HepG2 (cell line): ENCODE data around the gene PTRH2. TPM values are rescaled to one million over a fixed set of nuclear protein-coding genes. Genes with fewer than 3 reads are reported as not detected.

Experiments
- ATAC-seq: fragments of 200-7000 bp; cut with Tn5 transposase; 3 replicates; pipeline ENCODE4 v1.9.1; 2020; ENCODE audit warnings: mild to moderate bottlenecking, moderate library complexity
- BruUV-seq: library from RNA; stranded (reverse); fragments of 400-500 nt; replicated peaks from 2 replicates; lab custom pipeline; 2021; lab: Mats Ljungman, UMichigan
- CTCF ChIA-PET: fragments of 300-600 bp; formaldehyde crosslinking; extraction: SDS; loops from one replicate; lab custom pipeline; 2021; ENCODE audit warnings: low total read pairs, inconsistent platforms, low intra/inter-chr PET ratio; lab: Yijun Ruan, JAX
- POLR2A ChIA-PET: fragments of 350-600 bp; sonication (Branson Sonifier 250); formaldehyde crosslinking; loops from one replicate; lab custom pipeline; 2020; ENCODE audit warnings: antibody characterized with exemption, inconsistent platforms; lab: Yijun Ruan, JAX
- DNase-seq: peaks from one replicate; pipeline ENCODE4 v3.0.0-alpha.2; 2015; ENCODE audit warnings: low spot score
- FAIRE-seq: peaks from 3 replicates; lab custom pipeline; 2011; peaks lifted over from hg19 to GRCh38; lab: Jason Lieb, UNC
- H2AFZ ChIP-seq: one replicate; pipeline ENCODE4 v1.6.1; 2011; ENCODE audit warnings: low read length, inconsistent platforms
- H3K27ac ChIP-seq: fragments of 300-600 bp; 3 replicates; pipeline ENCODE4 v1.8.0; 2011; ENCODE audit warnings: mixed run types, mild to moderate bottlenecking, mixed read lengths, low read length, inconsistent platforms; ENCODE audit not compliant: insufficient read depth; ENCODE audit errors: extremely low read length
- H3K27me3 ChIP-seq, 2 experiments: fragments of 200-600 bp in 1 of 2; 2 replicates in 1 of 2; 3 replicates in 1 of 2; pipeline versions ENCODE4 v1.6.0 to v1.8.0; 2011; ENCODE audit warnings: low read length in 2 of 2, mild to moderate bottlenecking in 2 of 2, moderate library complexity in 2 of 2, inconsistent platforms in 1 of 2; ENCODE audit not compliant: insufficient read depth in 2 of 2, control insufficient read depth in 1 of 2
- H3K36me3 ChIP-seq, 2 experiments: fragments of 200-600 bp in 1 of 2; replicated peaks in 1 of 2; 2 replicates in 1 of 2; 3 replicates in 1 of 2; pipeline versions ENCODE4 v1.5.1 to v1.8.0; 2011; ENCODE audit warnings: low read length in 2 of 2, inconsistent platforms in 1 of 2; ENCODE audit not compliant: insufficient read depth in 2 of 2, control insufficient read depth in 1 of 2
- H3K4me1 ChIP-seq: 2 replicates; pipeline ENCODE4 v1.5.1; 2012; ENCODE audit warnings: low read length, inconsistent platforms; ENCODE audit not compliant: insufficient read depth
- H3K4me2 ChIP-seq: 2 replicates; pipeline ENCODE4 v1.6.0; 2011; ENCODE audit warnings: low read depth, low read length, inconsistent platforms
- H3K4me3 ChIP-seq, 3 experiments: fragments of 200-600 bp in 1 of 3; sonication (generic), shearing (Covaris generic) in 1 of 3; replicated peaks in 1 of 3; 2 replicates each; pipeline ENCODE4 v1.5.1; 2011 to 2016; ENCODE audit warnings: low read length in 3 of 3, inconsistent platforms in 2 of 3, low read depth in 2 of 3, mild to moderate bottlenecking in 2 of 3, control low read depth in 1 of 3, mixed read lengths in 1 of 3; ENCODE audit not compliant: insufficient read depth in 1 of 3
- H3K79me2 ChIP-seq: one replicate; pipeline ENCODE4 v1.6.1; 2011; ENCODE audit warnings: low read length, inconsistent platforms; ENCODE audit not compliant: insufficient read depth
- H3K9ac ChIP-seq: 2 replicates; pipeline ENCODE4 v1.6.0; 2011; ENCODE audit warnings: mild to moderate bottlenecking, low read depth, low read length, inconsistent platforms; ENCODE audit not compliant: insufficient read depth
- H3K9me3 ChIP-seq: 2 replicates; pipeline ENCODE4 v1.5.1; 2012; ENCODE audit warnings: mild to moderate bottlenecking, low read length
- H4K20me1 ChIP-seq: 2 replicates; pipeline ENCODE4 v1.6.0; 2011; ENCODE audit warnings: inconsistent platforms, mild to moderate bottlenecking, low read length, moderate library complexity; ENCODE audit not compliant: insufficient read depth
- AGO2 ChIP-seq: fragments of 200-400 bp; formaldehyde crosslinking; optimal IDR thresholded peaks from 2 replicates; pipeline ENCODE3; 2017; ENCODE audit warnings: mild to moderate bottlenecking, low read depth, low read length, moderate library complexity
- HMG20B ChIP-seq: conservative IDR thresholded peaks from 2 replicates; pipeline ENCODE4 v1.6.1; 2016; ENCODE audit warnings: missing genetic modification reagents, missing compliant biosample characterization
- PAF1 ChIP-seq: IDR thresholded peaks from 2 replicates; pipeline ENCODE4 v1.6.1; 2016; ENCODE audit warnings: missing genetic modification reagents, missing compliant biosample characterization
- POLR2AphosphoS5 ChIP-seq: IDR thresholded peaks from 2 replicates; pipeline ENCODE4 v1.6.1; 2012; ENCODE audit warnings: low read depth, low read length
- POLR2G ChIP-seq: fragments of 200-400 bp; formaldehyde crosslinking; IDR thresholded peaks from 2 replicates; pipeline ENCODE4 v1.6.1; 2018; ENCODE audit warnings: mild to moderate bottlenecking, low read depth, low read length, moderate library complexity
- TBL1XR1 ChIP-seq: fragments of 150-350 bp; IDR thresholded peaks from 2 replicates; pipeline ENCODE4 v1.6.1; 2014; ENCODE audit warnings: borderline replicate concordance, low read length; ENCODE audit not compliant: partially characterized antibody
- WGBS: methylation state at CpG from one replicate; pipeline ENCODE4 v1.1.6; 2017; ENCODE audit warnings: low lambda C conversion rate; 5-methylcytosine and 5-hydroxymethylcytosine counted together
- in situ Hi-C: cut with HindIII; loops from 2 replicates; pipeline ENCODE4 v1.10.0; 2017; ENCODE audit warnings: low pct_unique_long_range_greater_than_20kb; ENCODE audit not compliant: extremely low pct_ligation_motif_present
- intact Hi-C: fragments of 100-400 bp; cut with micrococcal nuclease; formaldehyde crosslinking; loops from one replicate; pipeline ENCODE4 v1.10.0; 2022; ENCODE audit not compliant: unreplicated experiment
- polyA plus RNA-seq, 8 experiments: library from polyadenylated mRNA; depleted of rRNA in 3 of 8; stranded (reverse) in 7 of 8; unstranded in 1 of 8; fragments of >200 nt; fragmentation: Illumina TruSeq in 4 of 8; extraction: Trizol in 4 of 8; gene quantifications; 2 replicates each; pipeline versions ENCODE4 v1.2.1 to v1.2.3, GENCODE V29; 2011 to 2016; ENCODE audit warnings: low read depth in 4 of 8, missing spikeins in 1 of 8, mixed read lengths in 1 of 8; ENCODE audit not compliant: insufficient read depth in 1 of 8
- total RNA-seq, 5 experiments: library from RNA; depleted of rRNA; stranded (reverse); fragments of >200 nt; fragmentation: Illumina TruSeq; extraction: Trizol; gene quantifications; 2 replicates each; pipeline ENCODE4 v1.2.3, GENCODE V29; 2016; ENCODE audit warnings: low read depth in 1 of 5
- TF ChIP-seq, protein P1 (sequence below): sonication (generic); formaldehyde crosslinking; IDR thresholded peaks from 2 replicates; pipeline ENCODE4 v1.5.0; 2020; ENCODE audit warnings: mild to moderate bottlenecking, missing genetic modification reagents
- TF ChIP-seq, protein P2 (sequence below): sonication (generic); formaldehyde crosslinking; IDR thresholded peaks from 2 replicates; pipeline ENCODE4 v1.5.0; 2020; ENCODE audit warnings: missing genetic modification reagents

Gene PTRH2
- total and polyA plus RNA-seq, 2 of the 13 experiments (the other 11 are each of a cell fraction or from before 2014, with no cell fraction given): 67.7 to 83.3 TPM

DNA sequence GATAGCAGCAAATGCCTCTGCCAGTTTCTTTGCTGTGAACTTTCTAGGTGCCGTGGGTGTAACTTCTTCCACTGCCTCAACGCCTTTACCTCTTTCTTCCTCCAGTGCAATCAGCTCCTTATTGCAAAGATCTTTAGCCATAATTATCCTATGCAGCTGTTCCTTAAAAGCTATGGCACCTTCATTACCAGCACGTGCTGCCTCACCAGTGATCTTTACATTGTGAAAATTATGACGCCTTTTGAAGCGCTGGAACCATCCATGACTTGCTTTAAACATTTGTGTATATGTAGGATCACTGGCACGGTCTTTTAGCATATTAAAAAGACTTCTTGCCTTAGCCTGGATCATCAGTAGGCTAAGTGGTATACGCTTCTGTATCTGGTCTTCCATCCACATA lies 8.0 kb downstream of the PTRH2 start:
- in situ Hi-C loops: no loop called here
- FAIRE-seq (no peak), ATAC-seq (no peak), DNase-seq (no peak)
- H3K27ac ChIP-seq: no peak overlapping the region
- H3K4me3 ChIP-seq: no peak overlapping the region
- intact Hi-C loops: no loop called here
- H3K9ac ChIP-seq: no peak overlapping the region
- peak; percentile 13 for TF ChIP-seq AGO2
- TF ChIP-seq, protein P1, sequence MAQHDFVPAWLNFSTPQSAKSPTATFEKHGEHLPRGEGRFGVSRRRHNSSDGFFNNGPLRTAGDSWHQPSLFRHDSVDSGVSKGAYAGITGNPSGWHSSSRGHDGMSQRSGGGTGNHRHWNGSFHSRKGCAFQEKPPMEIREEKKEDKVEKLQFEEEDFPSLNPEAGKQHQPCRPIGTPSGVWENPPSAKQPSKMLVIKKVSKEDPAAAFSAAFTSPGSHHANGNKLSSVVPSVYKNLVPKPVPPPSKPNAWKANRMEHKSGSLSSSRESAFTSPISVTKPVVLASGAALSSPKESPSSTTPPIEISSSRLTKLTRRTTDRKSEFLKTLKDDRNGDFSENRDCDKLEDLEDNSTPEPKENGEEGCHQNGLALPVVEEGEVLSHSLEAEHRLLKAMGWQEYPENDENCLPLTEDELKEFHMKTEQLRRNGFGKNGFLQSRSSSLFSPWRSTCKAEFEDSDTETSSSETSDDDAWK (CRISPR knock-in tag): no peak
- H3K4me1 ChIP-seq: peaks cover 76% of the 10 kb centered on the region
- H3K9me3 ChIP-seq: no peaks in the 10 kb centered on the region
- peaks cover 74% of the 10 kb centered on the region for H4K20me1 ChIP-seq
- H3K4me2 ChIP-seq: no peak overlapping the region
- BruUV-seq: no TSS peak
- 98% methylated on average over 7 of the region's 7 CpGs for WGBS
- POLR2A ChIA-PET: interaction anchor here (1.2 kb wide), 1 partner anchor 8 kb away, joined by 6 read pairs; the partner anchor contains the start of genes PTRH2 and VMP1
- no peak overlapping the region for H2AFZ ChIP-seq
- no peaks in the 10 kb centered on the region for H3K27me3 ChIP-seq
- peaks cover 80% of the 10 kb centered on the region for H3K79me2 ChIP-seq
- CTCF ChIA-PET: no interaction called here
- peaks cover 25 to 69% of the 10 kb centered on the region in 2 experiments for H3K36me3 ChIP-seq

DNA sequence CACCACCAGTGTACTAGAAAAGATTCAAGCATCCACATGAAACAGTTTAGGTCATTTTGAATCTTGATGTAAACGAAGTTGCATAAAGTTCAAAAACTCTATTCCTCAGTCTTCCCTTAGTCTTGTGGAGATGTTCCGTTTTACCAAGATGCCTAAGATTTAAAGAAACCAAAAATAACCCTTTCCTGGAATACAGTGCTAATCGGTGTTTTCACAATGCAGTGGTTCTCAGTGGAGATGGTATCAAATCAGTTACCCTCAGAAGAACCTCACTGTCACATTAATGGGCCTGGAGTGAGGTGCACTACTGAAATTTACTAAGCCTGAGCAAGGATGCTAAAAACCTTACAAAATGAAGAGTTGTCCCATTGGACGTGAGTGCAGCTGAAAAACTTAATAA lies 9.1 kb downstream of the PTRH2 start:
- WGBS: 96% methylated on average over 4 of the region's 4 CpGs
- no peaks in the 10 kb centered on the region for H3K27me3 ChIP-seq
- H2AFZ ChIP-seq: no peak overlapping the region
- peaks cover 68% of the 10 kb centered on the region for H4K20me1 ChIP-seq
- BruUV-seq: no TSS peak
- FAIRE-seq: no peak
- no peak overlapping the region for H3K27ac ChIP-seq
- no peak overlapping the region for H3K9ac ChIP-seq
- no peak for ATAC-seq
- ChIA-PET POLR2A (no interaction called here), CTCF (no interaction called here)
- peaks cover 31 to 75% of the 10 kb centered on the region in 2 experiments for H3K36me3 ChIP-seq
- no peaks in the 10 kb centered on the region for H3K9me3 ChIP-seq
- intact Hi-C loops (no loop called here), in situ Hi-C loops (no loop called here)
- DNase-seq: no peak
- no peak overlapping the region for H3K4me3 ChIP-seq
- H3K79me2 ChIP-seq: peaks cover 71% of the 10 kb centered on the region
- TF ChIP-seq POLR2G (peak; percentile 3; the same call in 1 of the 2 replicates), TBL1XR1 (no peak), POLR2AphosphoS5 (0 out of 2 replicates have a peak, but pooled peaks have one; percentile 25), PAF1 (no peak), HMG20B (CRISPR knock-in tag) (no peak)
- TF ChIP-seq, protein P2, sequence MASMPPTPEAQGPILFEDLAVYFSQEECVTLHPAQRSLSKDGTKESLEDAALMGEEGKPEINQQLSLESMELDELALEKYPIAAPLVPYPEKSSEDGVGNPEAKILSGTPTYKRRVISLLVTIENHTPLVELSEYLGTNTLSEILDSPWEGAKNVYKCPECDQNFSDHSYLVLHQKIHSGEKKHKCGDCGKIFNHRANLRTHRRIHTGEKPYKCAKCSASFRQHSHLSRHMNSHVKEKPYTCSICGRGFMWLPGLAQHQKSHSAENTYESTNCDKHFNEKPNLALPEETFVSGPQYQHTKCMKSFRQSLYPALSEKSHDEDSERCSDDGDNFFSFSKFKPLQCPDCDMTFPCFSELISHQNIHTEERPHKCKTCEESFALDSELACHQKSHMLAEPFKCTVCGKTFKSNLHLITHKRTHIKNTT (CRISPR knock-in tag): no peak
- no peak overlapping the region for H3K4me2 ChIP-seq
- peaks cover 73% of the 10 kb centered on the region for H3K4me1 ChIP-seq
